Lower leg skin (tissue), 3 donors: ENCODE results near the gene KRT76.

Experiments
- POLR2A ChIP-seq, 2 donors: fragments of 450-650 bp; IDR thresholded peaks; one replicate each; pipeline ENCODE4 v1.6.1; 2016 to 2017; ENCODE audit warnings: antibody characterized with exemption in 2 of 2, mild to moderate bottlenecking in 1 of 2, moderate library complexity in 1 of 2
- TF ChIP-seq, protein P1 (sequence below), 3 donors: fragments of 450-650 bp; IDR thresholded peaks; one replicate each; pipeline ENCODE4 v1.5.1; 2016; ENCODE audit warnings: antibody characterized with exemption in 3 of 3, mild to moderate bottlenecking in 3 of 3, moderate library complexity in 2 of 3

- TF ChIP-seq, protein P1, sequence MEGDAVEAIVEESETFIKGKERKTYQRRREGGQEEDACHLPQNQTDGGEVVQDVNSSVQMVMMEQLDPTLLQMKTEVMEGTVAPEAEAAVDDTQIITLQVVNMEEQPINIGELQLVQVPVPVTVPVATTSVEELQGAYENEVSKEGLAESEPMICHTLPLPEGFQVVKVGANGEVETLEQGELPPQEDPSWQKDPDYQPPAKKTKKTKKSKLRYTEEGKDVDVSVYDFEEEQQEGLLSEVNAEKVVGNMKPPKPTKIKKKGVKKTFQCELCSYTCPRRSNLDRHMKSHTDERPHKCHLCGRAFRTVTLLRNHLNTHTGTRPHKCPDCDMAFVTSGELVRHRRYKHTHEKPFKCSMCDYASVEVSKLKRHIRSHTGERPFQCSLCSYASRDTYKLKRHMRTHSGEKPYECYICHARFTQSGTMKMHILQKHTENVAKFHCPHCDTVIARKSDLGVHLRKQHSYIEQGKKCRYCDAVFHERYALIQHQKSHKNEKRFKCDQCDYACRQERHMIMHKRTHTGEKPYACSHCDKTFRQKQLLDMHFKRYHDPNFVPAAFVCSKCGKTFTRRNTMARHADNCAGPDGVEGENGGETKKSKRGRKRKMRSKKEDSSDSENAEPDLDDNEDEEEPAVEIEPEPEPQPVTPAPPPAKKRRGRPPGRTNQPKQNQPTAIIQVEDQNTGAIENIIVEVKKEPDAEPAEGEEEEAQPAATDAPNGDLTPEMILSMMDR (IDR thresholded peaks at IDR 0.05): no peak
- no peak for TF ChIP-seq POLR2A (IDR thresholded peaks at IDR 0.05)
Measured at GRCh38 chr12:52788876-52789636, 11.9 kb upstream of the KRT76 start.
